HG02678 (cell line): ENCODE measurements around the gene SSTR3.

ENCODE experiments used
- ATAC-seq: cut with Tn5 transposase; IDR thresholded peaks from one replicate; pipeline ENCODE4 v1.9.1; 2021; ENCODE audit warnings: mild to moderate bottlenecking, moderate library complexity; ENCODE audit not compliant: unreplicated experiment

SSTR3 gene

DNA sequence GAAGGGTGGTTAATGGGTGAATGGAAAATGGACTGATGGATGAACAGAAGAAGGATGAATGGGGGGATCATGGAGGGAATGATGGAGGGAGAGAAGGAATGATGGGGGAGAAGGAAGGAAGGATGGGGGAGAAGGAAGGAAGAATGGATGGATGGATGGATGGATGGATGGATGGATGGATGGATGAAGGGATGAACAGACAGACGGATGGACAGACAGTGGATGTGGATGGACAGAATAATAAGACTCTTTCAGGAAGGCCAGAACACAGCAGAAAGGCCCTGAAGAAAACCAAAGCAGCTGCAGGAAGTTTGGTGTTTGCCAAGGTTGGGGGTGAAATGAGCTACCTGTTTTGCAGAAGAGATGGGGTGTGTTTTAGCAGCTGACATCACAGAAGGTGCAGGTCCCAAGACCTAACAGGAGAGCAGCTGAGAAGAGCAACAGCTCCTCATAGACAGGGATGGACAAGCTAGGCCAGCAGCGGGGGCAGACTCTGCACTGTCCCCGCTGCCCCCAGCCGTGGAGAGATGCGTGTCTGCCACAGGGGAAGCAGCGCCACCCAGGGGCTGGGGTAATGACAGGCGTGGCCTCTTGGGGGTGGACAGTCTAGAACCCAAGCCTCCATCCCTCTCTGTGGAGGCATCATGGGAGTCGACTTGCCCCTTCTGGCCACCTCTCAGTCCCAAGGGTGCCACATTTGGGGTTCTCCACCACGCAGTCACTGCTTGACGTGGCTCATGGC is 42.2 kb downstream of the SSTR3 start:
- ATAC-seq = no peak

DNA sequence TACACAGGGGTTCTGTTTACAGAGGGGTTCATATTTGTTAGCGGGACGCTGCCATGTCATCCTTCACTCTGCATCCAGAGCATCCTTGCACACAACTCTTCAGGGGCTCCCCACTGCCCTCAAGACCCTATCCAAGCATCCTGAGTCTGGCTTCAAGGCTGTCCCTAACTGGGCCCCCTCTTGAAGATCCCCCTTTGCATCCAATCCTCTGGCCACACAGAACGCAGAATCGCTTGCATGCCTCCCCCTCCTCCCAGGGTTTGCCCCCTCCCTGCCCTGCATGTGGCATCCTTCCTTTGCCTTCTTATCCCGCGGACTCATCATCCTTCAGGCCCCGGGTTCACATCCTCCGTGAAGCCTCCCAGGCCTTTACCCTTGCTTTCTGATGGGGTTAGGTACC is 42.9 kb downstream of the SSTR3 start:
- no peak for ATAC-seq

DNA sequence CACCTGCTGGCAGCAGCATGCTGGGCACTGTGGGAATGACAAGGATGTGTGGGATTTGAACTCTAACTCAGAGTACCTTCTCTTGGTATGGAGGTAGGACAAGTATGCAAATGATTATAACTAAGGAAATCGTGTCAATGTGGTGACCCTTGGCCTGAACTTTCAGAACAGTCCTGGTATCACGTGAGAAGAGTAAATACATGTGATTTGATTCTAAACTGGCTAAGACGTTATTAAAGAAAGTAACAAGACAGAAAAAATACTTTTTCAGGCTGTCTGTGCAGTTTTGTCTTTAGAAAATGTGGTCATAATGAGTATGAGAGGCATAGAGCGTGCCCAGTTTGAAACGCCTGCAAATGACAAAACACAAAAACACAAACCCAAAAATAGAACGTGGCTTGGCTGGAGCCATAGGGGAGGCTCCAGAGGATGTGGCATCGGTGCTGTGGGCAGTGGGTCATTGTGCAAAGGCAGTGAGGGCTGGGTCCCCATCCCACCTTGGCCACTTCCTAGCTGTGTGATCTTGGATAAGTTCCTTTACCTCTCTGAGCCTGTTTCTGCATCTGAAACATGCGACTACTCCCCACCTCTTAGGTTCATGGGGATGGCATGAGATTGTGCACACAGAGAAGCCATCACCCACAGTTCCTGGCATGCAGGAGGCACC is 44.2 kb downstream of the SSTR3 start:
- no peak for ATAC-seq

DNA sequence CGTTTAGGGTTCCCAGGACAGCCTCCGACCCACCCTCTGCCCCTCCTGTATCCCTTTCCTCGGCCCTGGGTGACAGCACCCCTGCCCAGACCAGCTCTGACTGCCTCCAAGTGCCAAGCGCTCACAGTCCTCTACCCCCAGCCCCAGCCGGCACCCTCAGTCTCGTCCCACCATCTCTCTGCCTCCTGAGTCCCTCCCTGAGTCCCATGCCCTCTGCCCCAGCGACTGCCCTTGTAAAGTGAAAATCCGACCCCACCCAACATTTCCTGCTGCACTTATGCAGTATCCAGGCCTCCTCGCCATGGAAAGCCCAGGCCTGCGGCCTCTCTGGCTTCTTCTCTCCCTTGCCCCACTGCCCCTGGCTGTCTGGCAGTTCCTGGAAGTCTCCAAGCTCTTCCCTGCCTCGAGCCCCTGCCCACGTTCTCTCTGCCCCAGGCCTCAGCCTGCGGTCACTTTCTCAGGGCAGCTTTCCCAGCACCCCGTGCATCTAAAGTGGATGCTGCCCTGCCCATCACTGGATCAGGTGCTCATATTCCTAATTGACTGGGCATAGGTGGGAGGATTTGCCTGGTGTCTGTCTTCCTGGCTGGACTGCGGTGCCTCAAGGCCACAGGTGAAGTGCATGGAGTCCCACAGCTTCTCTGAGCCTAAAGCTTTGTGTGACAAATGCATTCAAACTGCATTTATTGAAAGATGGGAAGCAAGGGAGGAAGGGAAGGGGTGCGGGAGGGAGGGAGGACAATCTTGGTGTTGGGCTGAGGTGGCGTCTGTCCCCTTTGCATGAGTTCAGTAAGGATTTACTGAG is 44.9 kb downstream of the SSTR3 start:
- ATAC-seq = no peak

DNA sequence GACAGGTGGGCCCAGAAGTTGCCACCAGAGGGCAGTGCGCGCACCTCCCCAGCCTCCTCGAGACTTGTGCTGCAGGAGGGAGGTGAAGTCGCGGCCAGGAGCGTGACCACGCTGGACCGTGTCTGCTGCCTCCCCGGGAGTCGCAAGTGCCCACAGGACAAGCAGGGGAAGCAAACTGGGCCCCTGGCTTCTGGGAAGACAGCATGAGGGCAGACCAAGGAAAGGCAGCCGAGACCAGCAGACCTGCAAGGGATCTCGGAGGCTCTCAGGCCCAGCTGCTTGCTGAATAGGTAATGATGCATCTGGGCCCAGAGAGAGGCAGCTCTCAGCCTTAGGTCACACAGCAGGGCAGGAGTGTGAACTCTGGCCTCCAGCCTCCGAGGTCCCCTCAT is 45.6 kb downstream of the SSTR3 start:
- no peak for ATAC-seq

DNA sequence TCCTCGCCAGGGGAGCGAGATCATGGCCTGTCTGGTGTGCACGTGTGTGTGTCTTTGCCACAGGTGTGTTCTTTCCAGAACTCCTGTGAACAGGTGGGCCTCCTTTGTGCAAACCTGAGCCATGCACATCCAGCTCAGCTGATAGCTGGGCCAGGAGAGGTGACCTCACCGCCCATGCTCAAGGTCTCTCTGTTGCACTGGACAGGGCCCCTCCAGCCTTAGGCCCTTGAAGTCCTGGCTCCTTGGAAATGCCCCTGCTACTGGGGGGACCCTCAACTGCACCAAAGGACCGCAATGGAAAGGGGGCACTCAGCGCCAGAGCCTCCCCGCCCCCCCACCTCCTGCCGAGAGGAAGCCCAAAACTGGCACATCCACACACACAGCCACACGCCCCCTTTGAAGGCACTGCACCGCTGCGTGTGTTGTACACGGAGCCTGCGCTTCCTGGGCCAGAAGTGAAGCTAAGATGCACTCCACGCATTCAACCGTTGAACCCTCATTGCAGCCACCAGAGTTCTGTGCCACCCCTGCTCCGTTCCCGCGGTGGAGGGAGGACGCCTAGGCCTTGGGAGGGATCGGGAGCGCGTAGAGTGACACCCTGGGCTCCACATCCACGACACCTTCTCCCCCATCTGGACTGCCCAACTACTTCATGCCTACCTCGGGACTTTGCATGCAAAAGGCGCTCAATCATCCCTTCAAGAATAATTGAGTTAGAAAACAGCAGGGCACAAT is 46.2 kb downstream of the SSTR3 start:
- ATAC-seq = no peak

DNA sequence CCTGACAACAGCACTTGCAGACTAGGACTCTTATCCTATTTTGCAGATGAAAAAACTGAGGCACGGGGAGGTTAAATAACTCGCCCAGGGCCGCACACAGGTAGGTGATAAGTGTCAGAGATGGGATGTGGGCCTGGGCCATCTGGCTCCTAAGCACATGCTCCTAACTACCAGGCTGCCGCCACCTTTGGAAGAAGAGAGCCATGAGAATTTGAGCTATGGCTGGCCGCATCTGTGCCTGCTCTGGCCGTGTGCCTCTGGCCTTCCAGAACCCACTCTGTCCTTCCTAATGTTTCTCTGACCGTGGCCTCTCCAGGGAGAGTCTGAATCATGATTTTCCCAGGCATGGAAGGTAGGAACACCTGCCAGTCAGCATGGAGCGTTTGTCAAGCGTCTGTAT is 47.2 kb downstream of the SSTR3 start:
- ATAC-seq = no peak

DNA sequence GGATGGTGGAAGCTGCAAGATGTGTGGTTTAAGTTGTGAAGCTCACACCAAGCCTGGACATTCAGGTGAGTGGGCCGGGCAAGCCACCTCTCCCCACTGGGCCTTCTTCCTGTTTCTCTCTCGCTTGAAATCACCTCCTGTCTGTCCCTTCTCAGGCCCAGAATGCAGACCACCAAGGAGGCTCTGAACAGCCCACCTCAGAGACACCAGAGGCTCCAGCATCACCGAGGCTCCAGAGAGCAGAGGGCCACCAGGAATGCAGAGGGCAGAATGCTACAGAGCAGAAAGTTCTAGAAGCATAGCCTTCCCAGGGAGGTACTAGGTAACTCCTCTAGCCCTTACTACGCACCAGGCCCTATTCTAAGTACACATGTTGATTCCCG is 47.8 kb downstream of the SSTR3 start:
- ATAC-seq = no peak

DNA sequence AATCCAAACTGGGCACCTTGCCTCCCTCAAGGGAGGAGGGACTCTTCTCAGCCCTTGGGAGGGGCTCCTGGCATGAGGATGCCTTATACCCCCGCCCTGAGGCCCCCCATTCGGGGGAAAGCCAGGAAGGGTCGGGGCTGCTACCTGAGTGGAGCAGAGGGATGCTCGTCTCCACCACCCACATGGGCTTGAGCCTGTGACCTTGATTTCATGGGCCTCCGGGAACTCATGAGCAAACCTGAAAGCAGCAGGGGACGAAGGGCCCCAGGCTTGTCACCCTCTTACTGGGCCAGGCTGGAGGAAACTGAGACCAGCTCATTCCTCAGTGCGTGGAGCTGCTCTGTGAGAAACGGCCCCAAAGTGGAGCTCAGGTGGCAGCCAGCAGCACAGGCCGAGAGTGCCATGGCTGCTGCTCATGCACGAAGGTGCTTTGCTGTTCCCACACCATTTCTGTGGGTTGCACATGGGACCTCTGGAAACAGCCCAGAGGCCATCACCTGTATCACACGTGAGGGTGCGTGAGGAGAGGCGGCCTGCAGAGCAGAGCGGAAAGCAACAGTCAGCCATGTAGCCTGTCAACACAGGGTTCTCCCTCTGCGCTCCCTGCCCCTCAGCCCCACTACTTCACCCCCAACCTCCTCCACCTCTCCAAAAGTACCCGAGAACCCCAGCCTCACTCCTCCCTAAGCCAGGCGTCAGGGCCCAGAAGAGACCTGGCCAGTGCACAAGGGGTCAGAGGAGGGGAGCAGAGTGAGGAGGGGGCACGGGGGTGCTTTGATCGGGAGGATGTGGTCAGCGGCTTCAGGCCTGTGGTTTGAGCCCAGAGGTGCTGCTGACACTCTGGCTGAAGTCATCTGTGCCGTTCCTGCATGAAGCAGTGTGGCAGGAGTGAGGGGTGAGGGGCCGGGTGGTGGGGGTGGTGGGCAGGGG is 48.4 kb downstream of the SSTR3 start:
- peak; percentile 30 for ATAC-seq

DNA sequence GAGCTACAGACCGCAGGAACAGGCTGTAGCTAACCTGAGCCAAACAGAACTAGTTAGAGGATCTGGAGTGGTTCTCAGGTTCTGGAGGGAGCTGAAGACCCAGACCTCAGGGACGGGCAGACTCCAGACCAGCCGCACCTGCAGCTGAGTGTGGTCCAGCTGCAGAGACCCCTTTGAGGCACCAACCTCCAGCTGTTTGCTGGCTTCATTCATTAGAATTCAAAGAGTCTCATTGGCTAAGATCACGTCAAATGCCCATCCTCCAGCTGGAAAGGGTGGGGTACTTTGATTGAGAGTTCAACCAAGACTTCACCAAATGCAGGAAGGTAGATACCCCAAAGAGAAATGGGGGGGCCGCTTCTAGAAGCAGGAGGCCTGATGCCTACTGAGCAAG is 49.2 kb downstream of the SSTR3 start:
- no peak for ATAC-seq

DNA sequence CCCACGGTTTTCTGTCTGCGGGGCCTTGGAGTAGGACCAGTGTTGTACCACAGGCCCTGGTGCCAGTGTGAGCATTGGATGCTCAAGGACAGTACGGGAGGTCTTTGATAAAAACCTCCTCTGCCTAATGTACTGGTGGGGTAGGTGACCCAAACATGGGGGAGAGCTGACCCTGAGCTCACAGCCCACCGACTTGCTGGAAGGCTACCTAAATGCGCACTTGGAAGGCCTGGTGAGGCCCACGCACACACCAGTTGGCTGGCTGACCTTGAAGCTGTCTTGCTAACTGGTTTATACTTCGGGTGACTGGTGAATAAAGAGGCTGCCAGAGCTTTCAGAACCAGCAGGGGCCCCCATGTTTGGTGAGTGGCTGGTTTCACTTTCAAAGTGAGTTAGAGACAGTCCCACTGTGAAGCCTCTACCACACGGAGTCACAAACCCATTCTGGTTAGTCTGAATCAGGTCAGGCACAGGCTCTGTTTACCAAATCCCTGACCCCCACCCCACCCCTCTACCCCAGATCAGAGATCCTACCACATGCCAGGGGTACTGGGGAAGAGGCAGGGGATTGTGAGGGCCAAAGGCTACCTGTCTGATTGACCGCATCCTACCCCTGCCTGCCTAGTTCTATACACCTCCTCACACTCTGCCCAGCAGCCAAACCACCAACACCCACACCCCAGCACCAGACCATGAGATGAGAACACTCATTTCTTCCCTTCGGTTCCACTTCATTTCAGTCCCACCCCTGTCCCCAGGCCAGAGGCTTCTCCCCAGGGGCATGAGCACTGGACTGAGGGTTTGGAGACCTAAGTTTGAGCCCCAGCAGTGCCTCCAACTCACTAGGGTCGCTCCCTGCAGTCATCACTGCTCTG is 49.8 kb downstream of the SSTR3 start:
- peak; percentile 56 for ATAC-seq

DNA sequence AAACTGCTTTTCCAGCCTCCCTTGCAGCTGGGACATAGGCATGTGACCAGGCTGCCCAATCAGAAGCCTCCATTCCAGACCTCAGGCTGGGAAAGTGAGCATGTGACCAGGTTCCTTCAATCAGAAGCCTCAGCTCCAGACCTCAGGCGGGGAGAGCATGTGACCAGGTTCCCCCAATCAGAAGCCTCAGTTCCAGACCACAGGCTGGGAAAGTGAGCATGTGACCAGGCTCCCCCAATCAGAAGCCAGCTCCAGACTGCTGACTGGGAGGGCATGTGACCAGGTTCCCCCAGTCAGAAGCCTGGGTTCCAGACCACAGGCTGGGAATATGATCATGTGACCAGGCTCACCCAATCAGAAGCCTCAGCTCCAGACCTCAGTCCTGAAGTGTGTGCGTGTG is 50.8 kb downstream of the SSTR3 start:
- no peak for ATAC-seq

DNA sequence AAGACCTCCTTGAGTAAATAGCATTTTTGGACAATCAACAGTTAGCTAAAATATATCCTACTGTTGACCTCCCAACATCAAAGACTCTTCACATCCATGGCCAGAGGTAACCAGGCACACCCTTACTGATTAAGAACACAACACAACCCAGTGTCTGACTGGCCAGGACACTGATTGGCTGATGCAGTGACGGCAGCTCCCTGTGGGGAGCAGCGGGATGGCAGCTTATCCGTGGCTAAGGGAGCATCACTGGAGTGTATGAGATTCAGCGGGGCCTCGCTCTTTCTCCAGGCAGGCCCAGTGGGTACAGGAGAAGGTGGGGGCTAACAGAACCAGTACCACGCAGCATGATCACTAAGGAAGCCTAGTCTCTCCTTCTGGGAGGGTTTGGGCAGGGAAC is 52.2 kb downstream of the SSTR3 start:
- ATAC-seq = no peak

DNA sequence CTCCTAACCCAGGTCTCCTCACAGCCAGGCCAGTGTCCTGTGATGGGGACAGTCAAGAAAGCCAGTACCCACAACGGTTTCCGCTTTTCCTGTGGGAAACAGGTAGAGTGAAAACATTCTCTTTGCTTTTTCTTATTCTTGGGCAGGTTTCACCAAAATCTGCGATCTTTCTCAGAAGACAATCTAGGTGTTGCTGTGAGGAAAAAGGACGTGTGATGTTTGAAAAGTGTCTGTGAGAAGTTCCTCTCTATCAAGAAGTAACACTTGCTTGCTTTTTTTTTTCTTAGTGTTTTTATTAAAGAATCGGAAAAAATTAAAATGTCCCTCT is 53.4 kb downstream of the SSTR3 start:
- no peak for ATAC-seq

DNA sequence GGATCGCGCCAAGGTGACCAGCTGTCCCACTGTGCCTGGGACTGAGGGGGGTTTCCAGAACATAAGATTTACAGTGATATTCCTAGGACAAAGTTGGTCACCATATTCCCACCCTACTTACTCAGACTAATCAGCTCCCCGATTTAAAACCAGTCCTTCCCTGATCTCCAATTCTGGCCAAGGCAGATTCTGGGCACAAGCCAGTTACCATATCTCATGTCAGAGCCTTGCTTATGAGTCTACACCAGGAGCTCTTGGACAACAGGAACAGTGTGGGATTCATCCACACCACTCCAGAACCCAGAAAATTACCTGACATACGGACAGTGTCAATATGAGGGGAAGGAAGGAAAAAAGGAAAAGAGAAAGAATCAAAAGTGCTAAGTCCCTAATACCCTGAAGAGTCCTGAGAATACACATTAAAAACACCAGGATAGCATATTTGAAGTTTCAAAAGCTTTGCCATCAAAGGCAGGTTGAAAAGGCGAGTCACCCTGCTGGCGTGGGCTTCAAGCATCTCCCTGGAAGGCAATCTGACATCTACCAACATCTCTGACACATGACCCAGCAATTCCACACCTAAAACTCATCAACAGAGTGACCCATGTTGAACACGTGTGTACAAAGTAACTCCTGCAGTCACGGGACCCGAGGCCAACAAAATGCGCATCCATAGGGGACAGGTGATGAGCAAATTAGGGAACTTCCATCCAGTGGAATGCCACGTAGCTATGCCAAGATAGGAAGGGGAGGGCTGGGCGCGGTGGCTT is 54.6 kb downstream of the SSTR3 start:
- ATAC-seq = no peak

DNA sequence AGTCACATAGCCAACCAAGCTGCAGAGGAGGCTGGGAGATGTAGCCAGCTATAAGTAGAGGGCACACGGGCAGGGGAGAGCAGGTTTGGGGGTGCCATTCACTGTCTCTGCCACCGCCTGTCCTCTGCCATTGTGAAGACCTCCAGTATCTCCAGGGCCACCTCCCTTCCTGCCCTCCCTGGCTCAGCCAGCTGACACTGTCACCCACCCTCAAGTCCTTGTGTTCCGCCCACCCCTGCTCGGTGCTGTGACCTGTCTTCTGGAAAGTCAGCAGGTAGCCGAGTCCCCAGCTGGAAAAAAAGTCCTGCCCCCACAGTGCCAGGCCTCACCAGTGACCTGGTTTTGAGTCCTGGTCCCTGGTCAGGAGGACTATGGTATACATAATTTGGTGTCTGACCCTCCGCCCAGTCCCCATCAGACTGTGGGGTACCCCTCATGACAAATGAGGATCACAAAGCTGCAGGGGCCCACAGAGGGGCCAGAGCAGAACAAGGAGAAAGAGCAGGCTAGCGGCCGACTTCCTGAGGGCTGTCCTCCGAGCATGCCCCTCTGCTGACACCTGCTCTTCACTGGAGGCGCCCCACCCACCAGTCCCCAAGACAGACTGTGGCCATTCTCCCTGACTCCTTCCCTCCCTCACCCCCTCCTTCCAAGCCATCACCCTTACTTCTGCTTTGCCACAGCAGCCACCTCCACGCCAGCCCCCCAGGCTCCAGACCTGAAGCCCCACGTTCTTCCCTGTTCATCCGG is 55.4 kb downstream of the SSTR3 start:
- no peak for ATAC-seq

DNA sequence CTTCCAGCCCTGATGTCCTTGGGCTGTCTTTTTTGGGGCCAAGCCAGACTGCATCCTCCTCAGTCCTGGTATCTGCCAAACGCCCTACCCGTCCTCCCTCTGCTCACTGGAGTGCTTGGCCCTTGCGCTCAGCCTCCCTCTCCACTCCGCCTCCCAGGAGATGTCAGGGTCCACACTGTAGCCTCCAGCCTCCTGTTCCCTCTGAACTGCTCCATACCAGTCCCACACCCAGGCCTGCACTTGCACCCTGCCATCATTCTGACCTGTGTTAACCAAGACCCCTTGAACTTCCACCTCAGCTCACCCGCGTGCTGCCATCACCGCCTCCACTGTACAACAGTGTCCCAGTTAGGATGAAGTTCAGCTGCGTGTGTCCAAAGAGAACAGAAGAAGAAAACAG is 56.3 kb downstream of the SSTR3 start:
- ATAC-seq = no peak
